CD4-positive, alpha-beta T cell (primary cell): ENCODE results near the gene ITGAX. TPM values are rescaled to one million over a fixed set of nuclear protein-coding genes. Genes with fewer than 3 reads are reported as not detected.
A peak's percentile ranks its signal among the peaks of the same experiment; 100 is the strongest.
"Not testable (repeated sequence)": the region's sequence is repeated elsewhere in the genome, so short reads cannot be mapped to it uniquely, and the experiment has no call there.

Experiments
- ATAC-seq: fragments of 200-7000 bp; cut with Tn5 transposase; one replicate; pipeline ENCODE4 v1.10.0; 2022; ENCODE audit warnings: mild to moderate bottlenecking; ENCODE audit not compliant: poor library complexity
- CTCF ChIA-PET: fragments of 350-600 bp; sonication (Branson Sonifier 250); formaldehyde crosslinking; loops from one replicate; lab custom pipeline; 2021; ENCODE audit warnings: antibody characterized with exemption, inconsistent platforms; lab: Charles Lee
- POLR2A ChIA-PET: fragments of 350-600 bp; sonication (Branson Sonifier 250); formaldehyde crosslinking; loops from one replicate; lab custom pipeline; 2021; ENCODE audit warnings: antibody characterized with exemption, inconsistent platforms; lab: Charles Lee
- DNase-seq, 14 experiments: peaks; one replicate each; pipeline ENCODE4 v3.0.0-alpha.2; 2013 to 2020; ENCODE audit warnings: mixed read lengths in 2 of 14
- H3K27ac ChIP-seq, 2 donors: one replicate each; pipeline versions ENCODE4 v1.5.1 to v1.7.0; 2013; ENCODE audit warnings: low read length in 2 of 2, low read depth in 1 of 2, mild to moderate bottlenecking in 1 of 2
- H3K27me3 ChIP-seq, 2 experiments: 1 replicate in 1 of 2; 2 replicates in 1 of 2; pipeline versions ENCODE4 v1.6.1 to v1.7.0; 2013; ENCODE audit warnings: low read length in 2 of 2, control low read depth in 1 of 2, mild to moderate bottlenecking in 1 of 2, moderate library complexity in 1 of 2; ENCODE audit not compliant: insufficient read depth in 2 of 2, control insufficient read depth in 1 of 2
- H3K36me3 ChIP-seq: one replicate; pipeline ENCODE4 v1.6.1; 2013; ENCODE audit warnings: low read length, control low read depth; ENCODE audit not compliant: insufficient read depth
- H3K4me1 ChIP-seq: one replicate; pipeline ENCODE4 v1.6.1; 2013; ENCODE audit warnings: low read length, control low read depth; ENCODE audit not compliant: insufficient read depth
- H3K4me3 ChIP-seq: one replicate; pipeline ENCODE4 v1.5.1; 2013; ENCODE audit warnings: mild to moderate bottlenecking, low read length, moderate library complexity
- H3K9me3 ChIP-seq, 2 experiments: 1 replicate in 1 of 2; 2 replicates in 1 of 2; pipeline versions ENCODE4 v1.6.1 to v1.7.0; 2013; ENCODE audit warnings: low read length in 2 of 2, mild to moderate bottlenecking in 2 of 2, control low read depth in 1 of 2, moderate library complexity in 1 of 2; ENCODE audit not compliant: control insufficient read depth in 1 of 2, insufficient read depth in 1 of 2
- H3K27ac Mint-ChIP-seq: one replicate; pipeline ENCODE4 v1.8.0; 2020; ENCODE audit warnings: mixed read lengths
- H3K27me3 Mint-ChIP-seq: one replicate; pipeline ENCODE4 v1.8.0; 2021; ENCODE audit warnings: mixed read lengths
- H3K36me3 Mint-ChIP-seq: one replicate; pipeline ENCODE4 v1.8.0; 2021; ENCODE audit warnings: low read depth, mixed read lengths
- H3K4me1 Mint-ChIP-seq: one replicate; pipeline ENCODE4 v1.8.0; 2021; ENCODE audit warnings: low read depth, mixed read lengths
- H3K4me3 Mint-ChIP-seq: one replicate; pipeline ENCODE4 v1.8.0; 2020; ENCODE audit warnings: mild to moderate bottlenecking, mixed read lengths
- H3K9me3 Mint-ChIP-seq: one replicate; pipeline ENCODE4 v1.8.0; 2020; ENCODE audit warnings: mixed read lengths
- CTCF ChIP-seq: fragments of 200-600 bp; IDR thresholded peaks from one replicate; pipeline ENCODE4 v1.8.0; 2022; ENCODE audit warnings: antibody characterized with exemption, mild to moderate bottlenecking
- intact Hi-C, 2 experiments: fragments of 100-400 bp; cut with DNase I in 1 of 2; cut with micrococcal nuclease in 1 of 2; formaldehyde crosslinking; loops; one replicate each; pipeline versions ENCODE4 v1.15.1 to v1.9.0; 2023 to 2025; cut with DNase I, micrococcal nuclease
- polyA plus RNA-seq, 2 donors: library from polyadenylated mRNA; unstranded; fragments of 120-200 nt; gene quantifications; one replicate each; pipeline ENCODE4 v1.2.1, GENCODE V29; 2013
- total RNA-seq, 174 experiments: library from RNA in 2 of 174; stranded (reverse) in 2 of 174; gene quantifications; one replicate each; pipeline ENCODE4 v1.2.3 and lab custom pipeline; 2021 to 2026

ITGAX gene
- total RNA-seq, result 1 to 10 TPM; 5.5 to 6.0 TPM
- polyA plus RNA-seq (2013, experiment 1 of 2), result 18.0 TPM
- polyA plus RNA-seq (2013, experiment 2 of 2), result 14.2 TPM
- 0.17 to 59.0 (median 3.0) reads per million in 172 experiments for total RNA-seq (lab: John Stamatoyannopoulos, UW)

- intact Hi-C loops, result no loop called here
- Mint-ChIP-seq H3K4me3 (no peak within 1 kb of the TSS), H3K27ac (peak within 1 kb of the TSS; percentile 10), H3K4me1 (peaks cover 17% of the 10 kb centered on the region), H3K9me3 (no peaks in the 10 kb centered on the region), H3K27me3 (peaks cover 2% of the 10 kb centered on the region), H3K36me3 (no peaks in the 10 kb centered on the region)
- no peaks in the 10 kb centered on the region for H3K27me3 ChIP-seq
- peak within 1 kb of the TSS; percentile 30 for H3K4me3 ChIP-seq
- peaks cover 23% of the 10 kb centered on the region for H3K4me1 ChIP-seq
- no peak for TF ChIP-seq CTCF
- peak within 1 kb of the TSS; percentile 11 to 45 for H3K27ac ChIP-seq
- peak; percentile 48 for ATAC-seq
- peaks cover 0 to 4% of the 10 kb centered on the region in 2 experiments for H3K9me3 ChIP-seq
- CTCF ChIA-PET, result no interaction called here
- peak in 6 of 14 experiments; percentile 5 to 77 (median 48) for DNase-seq
- POLR2A ChIA-PET, result no interaction called here
- no peaks in the 10 kb centered on the region for H3K36me3 ChIP-seq
Observed at GRCh38 chr16:31354394-31355291, at the start of gene ITGAX. Gene ITGAX, plus strand, starts transcription at chr16:31355176. Its CDS starts 79 bp downstream, at chr16:31355255.

GRCh38 chr16:31305219-31305618, 49.8 kb upstream of the ITGAX start:
- no peaks in the 10 kb centered on the region for H3K9me3 Mint-ChIP-seq
- H3K4me1 Mint-ChIP-seq, result no peaks in the 10 kb centered on the region
- H3K4me3 Mint-ChIP-seq, result no peak overlapping the region
- ATAC-seq, result no peak
- intact Hi-C loops, result no loop called here
- DNase-seq, result no peak
- no peaks in the 10 kb centered on the region for H3K4me1 ChIP-seq
- H3K27me3 Mint-ChIP-seq, result peaks cover 33% of the 10 kb centered on the region
- H3K27me3 ChIP-seq, result no peaks in the 10 kb centered on the region
- no peaks in the 10 kb centered on the region for H3K36me3 Mint-ChIP-seq
- no peaks in the 10 kb centered on the region for H3K9me3 ChIP-seq
- H3K4me3 ChIP-seq, result no peak overlapping the region
- H3K36me3 ChIP-seq, result no peaks in the 10 kb centered on the region
- POLR2A ChIA-PET, result interaction anchor here (0.7 kb wide), 1 partner anchor 77 kb away, joined by 3 read pairs; no protein-coding TSS in a partner anchor
- no peak for TF ChIP-seq CTCF
- no peak overlapping the region for H3K27ac ChIP-seq
- CTCF ChIA-PET, result no interaction called here
- H3K27ac Mint-ChIP-seq, result no peak overlapping the region

- H3K27ac Mint-ChIP-seq, H3K36me3 Mint-ChIP-seq, POLR2A ChIA-PET, ATAC-seq, H3K4me1 Mint-ChIP-seq, H3K4me1 ChIP-seq, H3K27me3 ChIP-seq, H3K4me3 ChIP-seq, DNase-seq, intact Hi-C loops, H3K27ac ChIP-seq, H3K9me3 Mint-ChIP-seq, CTCF ChIA-PET, H3K36me3 ChIP-seq, H3K4me3 Mint-ChIP-seq, H3K9me3 ChIP-seq: not testable (repeated sequence)
- H3K27me3 Mint-ChIP-seq, result peaks cover 31% of the 10 kb centered on the region
Observed at GRCh38 chr16:31308381-31308780, 46.6 kb upstream of the ITGAX start.
